ENCODE measurements around the gene AKT2.

The AKT2 gene

DNA sequence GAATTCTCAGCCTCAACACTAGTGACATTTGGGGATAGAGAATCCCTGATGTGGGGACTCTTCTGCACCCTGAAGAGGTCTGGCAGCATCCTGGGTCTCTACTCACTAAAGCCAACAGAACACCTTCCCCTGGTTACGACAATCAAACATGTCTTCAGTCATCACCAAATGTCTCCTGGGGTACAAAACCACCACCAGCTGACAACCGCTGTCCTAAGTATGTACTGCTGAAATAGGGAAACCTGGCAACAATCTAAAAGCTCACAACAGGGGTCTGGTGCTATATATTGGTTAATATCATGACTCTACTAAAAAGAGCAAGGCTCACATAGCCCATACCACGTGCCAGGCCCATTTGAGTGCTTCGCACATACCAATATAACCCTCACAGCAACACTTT, 13.4 kb downstream of the AKT2 start:
- no peak for DNase-seq

DNA sequence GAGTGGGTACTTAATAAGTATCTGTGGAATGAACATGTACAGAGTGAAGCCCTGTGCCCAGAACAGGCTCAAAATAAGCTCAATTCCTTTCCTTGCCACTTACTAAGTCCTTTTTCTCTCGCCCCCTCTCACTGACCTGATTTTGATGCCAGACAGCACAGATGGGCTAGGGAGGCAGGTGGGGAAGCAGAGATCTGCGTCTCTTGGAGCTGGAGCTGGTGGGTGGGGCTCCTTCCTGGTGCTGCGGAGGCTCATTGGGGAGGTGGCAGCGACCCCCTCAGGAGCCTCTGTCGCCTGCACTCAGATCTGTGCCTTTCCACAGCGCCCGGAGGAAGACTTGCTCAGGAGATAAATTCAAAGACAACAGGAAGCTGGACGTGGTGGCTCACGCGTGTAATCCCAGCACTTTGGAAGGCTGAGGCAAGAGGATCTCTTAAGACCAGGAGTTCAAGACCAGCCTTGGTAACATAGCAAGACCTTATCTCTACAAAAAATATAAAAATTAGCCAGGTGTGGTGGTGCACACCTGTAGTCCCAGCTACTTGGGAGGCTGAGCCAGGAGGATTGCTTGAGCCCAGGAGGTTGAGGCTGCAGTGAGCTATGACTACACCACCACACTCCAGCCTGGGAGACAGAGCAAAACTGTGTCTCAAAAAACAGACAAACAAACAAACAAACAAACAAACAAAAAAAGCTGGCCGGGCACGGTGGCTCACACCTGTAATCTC, 14.6 kb downstream of the AKT2 start:
- DNase-seq, result no peak

DNA sequence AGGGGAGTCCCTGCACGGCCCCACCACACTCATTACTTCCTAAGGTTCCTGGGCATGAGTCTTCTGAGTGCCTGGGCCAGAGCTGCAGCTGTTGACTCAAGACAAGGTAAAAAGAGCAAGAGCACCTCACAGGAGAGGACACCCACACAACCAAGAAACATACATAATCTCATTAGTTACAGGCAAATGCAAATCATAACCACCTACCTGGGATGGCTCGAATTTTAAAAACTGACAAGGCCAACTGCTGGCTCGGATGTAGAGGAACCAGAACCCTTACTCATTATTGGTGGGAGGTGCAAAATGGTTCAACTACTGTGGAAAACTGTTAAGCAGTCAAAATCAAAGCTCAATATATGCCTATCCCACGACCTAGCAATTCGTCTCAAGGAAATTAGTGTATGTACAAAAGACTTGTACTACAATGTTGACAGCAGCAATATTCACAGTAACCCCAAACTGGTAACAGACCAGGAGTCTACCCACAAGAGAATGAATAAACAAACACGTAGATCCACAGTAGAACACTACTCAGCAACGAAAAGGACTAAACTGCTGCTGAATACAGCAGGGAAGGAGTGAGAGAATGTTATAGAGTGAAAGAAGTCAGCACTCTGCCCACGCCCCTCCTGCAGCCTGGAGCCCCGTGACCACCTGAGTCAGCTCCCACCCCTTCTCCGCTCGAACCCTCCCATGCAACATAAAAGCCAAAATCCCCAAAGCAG, 15.8 kb downstream of the AKT2 start:
- no peak for DNase-seq

DNA sequence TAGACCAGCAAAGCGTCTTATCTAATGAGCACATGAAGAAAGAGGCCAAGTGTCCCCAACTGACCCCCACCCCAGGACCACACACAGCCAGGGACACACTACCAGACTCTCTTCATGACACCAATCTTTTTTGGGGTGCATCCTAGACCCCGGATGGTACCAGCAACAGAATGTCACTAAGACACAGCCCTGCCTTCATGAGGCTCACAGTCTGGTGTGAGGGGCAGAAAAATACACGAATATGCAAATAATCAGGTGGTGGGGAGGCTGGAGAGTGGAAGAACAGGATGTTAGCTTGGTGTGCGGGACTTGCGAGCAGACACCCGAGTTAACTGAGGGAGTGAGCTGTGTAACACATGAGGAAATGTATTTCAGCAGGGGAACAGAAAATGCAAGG, 17.5 kb downstream of the AKT2 start:
- no peak for DNase-seq

DNA sequence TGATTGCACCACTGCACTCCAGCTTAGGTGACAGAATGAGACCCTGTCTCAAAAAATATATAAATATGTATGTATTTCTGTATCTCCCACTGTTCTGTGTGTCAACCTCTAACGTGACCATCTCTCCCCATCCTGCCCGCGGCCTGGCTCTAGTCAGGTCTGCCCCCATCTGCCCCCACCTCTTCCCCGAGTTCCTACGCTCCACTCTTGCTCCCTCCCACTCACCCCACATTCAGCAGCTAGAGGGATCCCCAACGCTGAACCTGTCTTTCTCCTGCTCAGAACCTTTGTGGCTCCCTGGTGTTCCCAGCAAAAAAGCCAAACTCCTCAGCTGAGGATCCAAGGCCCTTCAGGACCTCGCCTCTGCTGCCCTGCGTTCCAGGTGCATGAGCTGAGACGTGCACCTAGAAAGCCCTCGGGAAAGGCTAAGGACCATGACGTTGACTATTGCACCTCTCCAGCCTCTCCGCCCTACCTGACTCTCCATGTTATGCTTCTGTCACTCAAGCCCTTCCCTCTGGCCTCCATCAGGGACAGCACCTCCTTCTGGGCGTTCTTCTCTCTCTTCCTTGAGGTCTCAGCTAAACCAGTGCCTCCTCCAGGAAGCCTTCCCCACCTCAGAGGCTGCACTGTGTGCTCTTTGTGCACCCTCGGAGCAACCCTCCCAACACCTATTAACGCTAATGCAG, 18.1 kb downstream of the AKT2 start:
- DNase-seq, result peak in 1 of 3 experiments; percentile 51

DNA sequence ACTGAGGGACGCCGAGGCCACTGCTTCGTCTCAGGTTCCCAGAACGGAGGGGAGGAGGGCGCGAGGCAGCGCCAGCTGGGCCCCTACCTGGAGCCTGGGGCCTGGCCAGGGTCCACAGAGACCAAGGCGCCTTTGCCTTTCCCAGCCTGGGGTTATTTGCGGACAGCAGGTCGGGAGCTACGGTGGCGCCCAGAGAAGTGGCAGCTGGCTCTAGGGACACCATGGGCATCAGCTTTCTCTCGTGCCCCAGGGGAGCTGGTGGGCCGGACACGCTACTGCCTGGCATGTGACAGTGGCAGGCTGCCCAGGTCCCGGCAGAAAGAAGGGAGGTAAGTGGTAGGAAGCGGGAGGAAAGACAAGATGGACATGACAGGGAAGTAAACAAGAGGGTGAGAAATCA, 19.0 kb downstream of the AKT2 start:
- peak; percentile 5 to 72 (median 63) for DNase-seq

DNA sequence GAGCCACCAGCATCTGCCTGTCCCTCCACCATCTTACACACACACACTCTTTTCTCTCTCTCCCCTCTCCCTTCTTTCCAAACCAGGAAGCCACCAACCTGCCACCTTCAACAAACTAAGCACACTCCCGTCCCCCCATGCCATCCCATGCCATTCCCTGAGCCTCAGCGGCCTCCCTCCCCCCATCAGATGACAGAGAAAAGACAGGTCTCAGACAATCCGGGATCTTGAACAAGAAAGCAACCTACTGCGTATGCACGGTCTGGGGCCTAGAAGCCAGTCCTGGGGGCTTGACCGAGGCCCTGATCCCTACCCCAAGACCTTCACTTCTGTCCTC, 19.4 kb downstream of the AKT2 start:
- DNase-seq, result no peak

DNA sequence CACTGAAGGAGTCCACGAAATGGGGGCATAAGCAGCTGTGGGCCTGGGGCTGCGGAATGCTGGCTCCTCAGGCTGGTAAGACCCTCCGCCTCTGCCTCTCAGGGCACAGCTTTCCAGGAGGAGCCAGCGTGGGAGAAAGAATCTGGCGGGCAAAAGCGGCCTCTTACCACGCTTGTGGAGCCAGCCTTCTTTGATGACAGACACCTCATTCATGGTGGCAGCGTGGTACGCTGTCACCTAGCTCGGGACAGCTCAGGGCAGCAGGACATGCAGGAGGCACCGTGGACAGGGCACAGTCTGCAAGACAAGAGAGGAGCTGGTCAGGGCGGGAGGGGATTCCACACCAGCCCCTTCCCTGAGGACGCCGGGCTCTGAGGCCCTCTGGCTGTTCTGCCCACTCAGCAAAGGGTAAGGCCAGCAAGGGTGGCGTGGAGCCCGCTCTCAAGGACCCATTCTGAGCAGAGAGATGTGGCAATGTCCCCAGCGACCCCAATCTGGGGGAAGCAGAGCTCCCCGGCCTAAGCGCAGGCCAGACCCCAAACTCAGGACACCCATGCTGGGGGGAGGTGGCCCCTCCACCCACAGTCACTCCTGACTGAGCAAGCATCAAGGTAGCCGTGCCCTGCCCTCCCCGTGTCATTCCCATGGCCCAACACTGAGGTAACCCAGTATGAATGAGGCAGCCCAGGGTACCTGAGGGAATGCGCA, 19.9 kb downstream of the AKT2 start:
- no peak for DNase-seq

DNA sequence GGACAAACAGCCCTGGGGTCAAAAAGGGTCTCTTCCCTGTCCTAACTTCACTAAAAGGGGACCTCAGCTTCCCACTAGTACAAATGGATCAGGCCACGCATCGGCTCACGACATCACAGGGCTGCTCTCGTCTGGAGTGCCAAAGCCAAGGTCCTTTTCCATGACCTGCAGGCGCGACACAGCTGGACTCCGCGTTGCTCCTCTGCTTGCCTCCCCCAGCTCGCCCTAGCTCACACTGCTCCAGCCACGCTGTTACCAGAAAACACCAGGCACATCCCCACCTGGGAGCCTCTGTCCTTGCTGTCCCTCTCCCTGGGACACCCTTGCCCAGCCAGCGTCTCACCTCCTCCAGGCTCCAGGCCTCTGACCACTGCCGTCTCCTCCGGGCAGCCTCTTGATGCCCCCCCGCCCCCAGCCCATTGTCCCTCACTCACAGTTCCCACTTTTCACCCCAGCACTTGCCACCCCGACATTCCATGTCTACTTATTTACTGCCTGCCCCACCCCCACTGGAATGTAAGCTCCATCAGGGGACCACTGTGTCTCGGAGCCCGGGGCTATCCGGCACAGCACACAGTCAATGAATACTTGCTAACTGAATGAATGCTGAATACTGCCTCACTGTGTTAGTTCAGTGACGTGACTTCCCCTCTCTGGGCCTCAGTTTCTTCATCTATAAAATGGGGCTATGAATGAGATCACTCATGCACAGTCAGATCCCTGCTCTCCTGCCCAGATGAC, 20.7 kb downstream of the AKT2 start:
- no peak for DNase-seq

DNA sequence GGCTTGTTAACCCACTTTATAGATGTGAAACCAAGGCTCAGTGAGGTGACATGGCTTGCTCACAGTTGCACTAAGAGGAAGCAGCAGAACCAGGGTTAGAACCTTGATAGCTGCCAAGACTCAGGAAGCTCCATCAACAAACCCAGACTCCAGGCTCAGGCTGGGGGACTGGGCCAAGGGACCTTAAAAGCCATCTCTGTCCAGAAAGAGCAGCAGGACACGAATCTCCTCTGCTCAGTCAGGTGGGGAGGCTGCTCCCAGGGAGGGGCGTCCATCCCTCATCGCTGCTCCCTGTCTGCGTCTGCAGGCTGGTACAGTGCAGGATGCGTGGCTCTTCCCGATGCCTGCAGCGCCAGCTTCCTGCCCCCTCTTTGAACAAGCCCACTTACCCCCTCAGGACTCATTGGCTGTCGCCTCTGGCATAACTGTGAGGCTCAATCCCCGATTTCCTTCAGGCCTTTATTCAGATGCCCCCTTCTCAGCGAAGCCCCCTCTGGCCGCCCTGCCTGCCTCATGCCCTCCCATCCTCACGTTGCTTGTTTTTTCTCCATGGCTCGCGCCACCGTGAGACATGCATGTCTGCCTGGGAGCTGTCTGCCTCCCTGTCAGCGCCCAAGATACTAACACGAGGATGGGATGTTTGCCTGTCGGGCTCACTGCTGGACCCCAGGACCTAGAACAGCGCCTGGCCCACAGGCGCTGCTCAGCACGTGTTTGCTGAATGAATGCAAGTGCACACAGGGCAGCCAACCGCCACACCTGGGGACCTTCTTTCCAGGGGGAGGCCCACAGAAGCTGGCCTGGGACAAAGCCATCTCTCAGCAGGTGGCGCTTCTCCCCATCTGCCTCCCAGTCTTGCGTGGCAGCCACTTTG, 21.5 kb downstream of the AKT2 start:
- DNase-seq, result no peak

DNA sequence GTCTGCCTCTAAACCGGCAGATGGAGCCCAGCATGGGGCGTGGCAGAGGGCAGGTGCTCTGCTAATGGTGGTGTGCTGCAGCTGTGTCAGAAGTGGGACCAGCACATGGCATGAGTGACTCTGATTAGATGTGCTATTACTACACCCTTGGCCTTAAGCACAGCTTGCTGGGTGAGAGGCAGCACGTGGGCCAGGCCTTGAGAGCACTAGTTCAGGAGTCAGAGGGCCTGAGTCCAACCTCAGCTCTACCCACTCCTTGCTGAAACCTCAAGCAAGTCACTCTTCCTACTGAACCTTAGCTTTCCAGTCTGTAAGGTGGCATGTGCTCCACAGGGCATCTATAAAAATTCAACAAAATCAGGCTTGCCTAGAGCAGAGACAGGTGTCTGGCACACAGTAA, 22.7 kb downstream of the AKT2 start:
- DNase-seq, result peak in 1 of 3 experiments; percentile 8

DNA sequence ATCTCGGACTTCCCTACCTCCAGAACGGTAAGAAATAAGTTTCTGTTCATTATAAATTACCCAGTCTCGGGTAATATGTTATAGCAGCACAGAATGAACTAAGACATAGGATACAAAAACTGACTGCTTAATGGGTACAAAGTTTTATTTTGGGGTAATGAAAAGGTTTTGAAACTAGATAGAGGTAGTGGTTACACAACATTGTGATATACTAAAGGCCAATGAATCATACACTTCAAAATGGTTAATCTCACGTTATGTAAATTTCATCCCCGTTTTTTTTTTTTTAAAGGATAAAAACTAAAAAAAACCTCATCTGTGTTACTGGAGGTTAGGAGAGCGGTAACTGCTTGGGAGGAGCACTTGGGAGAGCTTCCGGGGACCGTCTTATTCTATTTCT, 23.5 kb downstream of the AKT2 start:
- DNase-seq, result no peak

DNA sequence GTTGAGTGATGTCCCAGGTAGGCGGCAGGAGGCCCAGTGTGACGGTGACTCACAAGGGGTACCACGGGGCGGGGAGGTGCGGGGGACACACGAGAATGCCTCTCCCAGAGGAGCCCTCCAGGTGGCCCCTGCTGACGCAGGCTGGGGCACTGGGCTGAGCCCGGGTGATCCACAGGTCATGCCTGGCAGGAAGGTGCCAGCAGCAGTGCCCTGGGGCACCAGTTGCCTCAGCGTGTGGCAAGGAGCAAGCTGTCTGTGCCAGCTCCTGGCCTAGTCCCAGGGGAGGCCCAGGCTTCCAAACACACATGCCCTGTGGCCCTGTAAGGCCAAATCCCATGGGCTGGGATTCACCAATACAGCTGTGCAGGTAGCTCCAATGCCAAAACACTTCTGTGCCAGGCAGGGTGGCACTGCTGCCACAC, 28.0 kb downstream of the AKT2 start:
- DNase-seq, result no peak

DNA sequence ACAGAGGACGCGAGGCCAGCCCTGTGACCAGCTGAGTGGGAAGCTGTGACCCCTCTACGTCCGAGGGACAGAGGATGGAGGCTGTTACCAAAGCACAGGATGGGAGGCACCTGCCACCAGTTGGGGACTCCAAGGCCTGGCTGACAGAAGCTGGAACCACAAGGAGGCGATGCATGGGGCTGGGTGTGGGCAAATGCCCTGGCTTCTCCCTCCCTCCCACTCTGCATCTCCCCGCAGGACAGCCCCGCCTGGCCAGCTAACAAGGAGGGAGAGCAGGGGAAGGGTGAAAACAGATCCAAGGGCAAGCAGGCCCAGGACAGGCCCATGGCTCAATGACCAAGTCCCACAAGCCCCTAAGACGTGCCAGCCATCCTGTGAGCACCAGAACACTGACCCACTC, 28.6 kb downstream of the AKT2 start:
- DNase-seq, result no peak

DNA sequence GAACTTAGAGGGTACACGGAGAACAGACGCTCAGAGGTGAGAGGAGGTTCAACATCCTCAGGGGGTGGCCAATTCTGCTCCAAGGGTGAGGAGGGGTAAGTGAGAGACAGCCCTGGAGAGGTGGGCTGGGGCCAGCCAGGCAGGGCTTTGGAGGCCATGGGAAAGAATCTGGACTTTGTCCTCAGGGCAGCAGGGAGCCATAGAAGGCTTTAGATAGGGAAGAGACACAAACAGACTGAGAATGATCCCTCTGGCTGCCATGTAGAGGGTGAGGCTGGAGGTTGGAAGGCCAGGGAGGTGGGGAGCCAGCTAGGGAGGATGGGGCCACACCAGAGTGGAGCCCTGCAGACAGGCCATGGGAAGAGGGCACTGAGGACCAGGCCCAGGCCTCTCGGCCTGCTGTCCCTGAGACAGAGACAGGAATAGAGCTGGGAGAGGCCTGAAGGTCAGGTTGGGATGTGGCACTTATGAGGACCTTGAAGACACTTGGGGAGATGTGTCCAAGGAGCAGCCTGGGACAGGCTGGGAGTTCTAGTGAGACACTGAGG, 29.5 kb downstream of the AKT2 start:
- DNase-seq, result no peak

DNA sequence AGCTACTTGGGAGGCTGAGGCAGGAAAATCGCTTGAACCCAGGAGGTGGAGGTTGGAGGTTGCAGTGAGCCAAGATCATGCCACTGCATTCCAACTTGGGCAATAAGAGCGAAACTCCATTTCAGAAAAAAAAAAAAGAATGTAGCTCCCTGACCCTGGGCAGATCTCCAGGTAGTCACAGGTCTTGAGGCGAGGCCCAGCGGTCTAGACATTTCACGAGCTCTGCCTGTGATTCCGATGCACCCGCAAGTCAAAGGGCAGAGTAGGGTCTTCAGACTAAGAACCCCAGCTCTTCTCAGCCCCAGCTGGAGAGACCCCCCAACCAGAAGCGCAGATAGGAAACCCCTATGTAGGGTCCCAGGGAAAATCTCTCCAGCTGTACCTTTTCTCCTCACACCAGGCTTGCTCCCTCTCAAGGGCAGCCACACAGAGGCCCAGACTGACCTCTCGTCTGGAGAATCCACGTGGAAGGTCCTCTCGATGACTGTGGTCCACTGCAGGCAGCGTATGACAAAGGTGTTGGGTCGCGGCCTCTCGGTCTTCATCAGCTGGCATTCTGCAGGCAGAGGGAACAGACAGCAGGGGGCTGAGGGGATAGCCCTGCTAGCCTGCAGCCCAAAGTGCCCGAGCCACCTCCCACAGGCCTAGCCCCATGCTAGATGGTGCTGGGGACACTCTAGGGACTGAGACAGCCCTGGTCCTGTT, 30.3 kb downstream of the AKT2 start:
- DNase-seq, result no peak

DNA sequence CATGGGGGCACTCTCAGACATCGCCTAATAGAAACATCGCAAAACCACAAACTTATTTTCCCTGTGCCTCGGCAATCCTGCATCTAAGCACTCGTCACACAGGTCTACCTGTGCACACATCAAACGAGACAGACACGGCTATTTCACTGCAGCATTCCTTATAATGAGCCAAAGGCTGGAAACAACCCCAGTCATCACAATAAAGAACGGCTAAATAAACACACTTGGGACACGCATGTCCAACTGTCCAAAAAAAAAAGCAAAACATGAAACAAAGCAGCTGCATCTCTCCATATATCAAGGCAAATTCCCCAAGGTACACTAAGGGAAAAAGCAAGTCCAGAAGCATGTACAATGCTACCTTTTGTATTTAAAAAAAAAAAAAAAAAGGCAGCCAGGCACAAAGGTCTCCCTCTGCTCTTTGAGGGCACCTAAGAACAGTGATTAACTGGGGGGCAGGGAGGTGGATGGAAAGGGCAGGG, 31.5 kb downstream of the AKT2 start:
- peak in 2 of 3 experiments; percentile 1 to 6 for DNase-seq

DNA sequence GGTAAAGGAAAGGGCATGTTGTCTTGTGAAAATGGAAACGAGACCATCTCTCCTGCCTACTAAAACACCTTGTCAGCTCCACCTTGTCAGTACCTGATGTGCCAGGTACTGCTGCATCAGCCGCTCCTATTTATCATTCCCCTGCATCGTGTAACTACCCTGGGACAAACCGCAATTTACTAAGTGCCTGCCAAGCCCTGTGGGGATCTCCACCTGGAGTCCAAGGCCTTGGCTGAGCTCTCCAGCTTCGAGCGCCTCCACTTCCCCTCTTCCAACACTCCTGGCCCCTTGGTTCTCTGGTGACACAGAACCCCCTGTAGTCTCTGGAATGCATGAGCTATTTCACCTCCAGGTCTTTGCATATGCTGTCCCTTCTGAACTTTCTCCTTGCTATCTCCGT, 32.8 kb downstream of the AKT2 start:
- DNase-seq, result no peak

DNA sequence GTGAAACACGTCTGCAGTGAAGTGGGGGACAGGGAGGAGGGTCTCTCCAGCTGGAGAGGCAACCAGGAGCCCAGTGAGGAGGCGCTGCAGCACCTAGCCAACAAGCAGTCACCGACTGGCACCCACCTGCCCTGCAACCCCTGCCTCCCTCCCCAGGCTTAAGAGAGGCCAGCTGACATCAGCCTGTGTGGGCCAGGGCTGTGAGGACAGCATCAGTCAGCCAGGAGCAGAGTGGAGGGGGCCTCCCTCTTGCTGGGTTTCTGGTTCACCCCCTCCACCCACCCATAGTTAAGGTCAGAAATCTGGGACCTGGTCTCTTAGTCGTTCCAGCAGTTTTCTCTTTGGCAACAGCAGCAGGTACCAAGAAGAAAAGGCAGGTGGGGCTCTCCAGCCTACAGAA, 33.2 kb downstream of the AKT2 start:
- DNase-seq, result no peak

DNA sequence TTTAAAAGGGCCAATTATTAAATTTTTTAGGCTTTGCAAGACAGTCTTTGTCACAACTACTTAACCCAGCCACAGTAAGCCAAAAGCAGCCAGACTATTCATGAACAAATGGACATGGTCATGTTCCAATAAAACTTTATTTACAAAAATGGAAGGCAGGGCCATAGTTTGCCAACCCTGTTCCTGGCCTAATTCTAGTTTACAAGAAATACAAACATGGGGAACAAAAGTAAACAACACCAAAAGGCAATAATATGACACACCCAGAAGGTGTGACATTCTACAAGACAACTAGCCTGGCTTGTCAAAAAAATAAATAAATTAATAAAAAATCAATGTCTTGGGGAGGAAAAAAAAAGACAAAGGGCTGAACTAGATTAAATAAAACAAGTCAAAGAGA, 33.9 kb downstream of the AKT2 start:
- no peak for DNase-seq

DNA sequence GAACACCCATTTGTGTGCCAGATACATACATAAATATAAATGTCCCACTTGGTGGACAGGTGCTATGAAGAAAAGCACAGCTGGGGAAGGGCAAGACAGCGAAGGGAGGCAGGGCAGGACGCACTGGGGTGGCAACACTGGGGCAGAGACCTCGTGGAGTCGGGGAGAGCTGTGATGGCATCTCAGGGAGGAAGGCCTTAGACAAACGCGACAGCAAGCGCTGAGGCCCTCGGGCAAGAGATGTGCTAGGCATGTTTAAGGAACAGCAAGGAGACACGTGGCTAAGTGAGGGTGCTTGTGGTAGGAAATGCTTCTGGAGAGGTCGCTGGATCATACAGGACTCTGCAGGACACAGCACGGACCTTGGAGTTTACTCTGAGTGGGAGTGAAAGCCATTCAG, 35.4 kb downstream of the AKT2 start:
- no peak for DNase-seq
